Inferior parietal cortex (tissue), 1 donor: Measurements from ENCODE around the gene FRMPD1.

Experiments used
- DNase-seq: peaks from one replicate; pipeline ENCODE4 v3.0.0-alpha.2; 2016; ENCODE audit errors: extremely low spot score

The FRMPD1 gene

DNA sequence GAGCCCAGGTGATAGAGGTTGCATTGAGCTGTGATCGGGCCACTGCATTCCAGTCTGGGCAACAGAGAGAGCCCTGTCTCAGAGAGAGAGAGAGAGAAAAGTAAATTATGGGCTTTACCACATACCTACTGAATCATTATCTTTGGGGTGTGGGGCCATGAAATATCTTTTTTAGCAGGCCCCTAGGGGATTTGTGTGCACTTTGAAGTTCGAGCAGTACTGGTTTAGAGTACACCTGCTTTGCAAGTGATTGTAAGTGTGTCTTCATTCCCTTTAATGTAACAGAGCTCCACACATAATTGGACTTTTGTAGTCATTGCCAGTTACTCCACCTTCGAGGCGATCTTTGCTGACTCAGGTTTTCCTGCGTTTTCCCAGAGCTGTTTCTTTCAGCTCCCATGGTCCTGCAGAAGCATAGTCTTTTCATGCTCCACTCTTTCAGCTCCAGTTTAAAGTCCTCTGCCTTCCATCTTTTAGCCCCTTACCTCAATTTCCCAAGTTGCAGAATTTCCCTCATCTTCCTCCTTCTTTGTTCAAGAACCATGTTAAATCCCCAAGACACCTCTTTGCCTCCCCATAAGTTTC lies 24.0 kb upstream of the FRMPD1 start:
- no peak for DNase-seq

DNA sequence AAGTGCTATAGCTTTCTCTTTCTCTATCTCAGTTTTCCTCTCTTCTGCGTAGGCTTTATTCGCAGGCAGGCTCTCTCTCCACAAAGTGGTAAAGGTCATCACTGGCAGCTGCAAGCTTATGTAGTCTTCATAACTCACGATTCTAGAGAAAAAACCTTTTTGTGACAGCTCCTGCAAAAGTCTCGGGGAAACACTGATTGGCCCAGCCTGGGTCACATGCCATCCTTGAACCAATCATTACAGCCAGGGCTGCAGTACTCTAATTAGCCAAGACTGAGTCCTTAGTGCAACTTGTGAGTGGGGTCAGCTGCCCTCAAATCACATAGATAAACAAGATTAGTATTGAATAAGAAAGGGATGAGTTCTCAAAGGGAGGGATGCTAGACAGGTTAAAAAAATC lies 18.3 kb upstream of the FRMPD1 start:
- DNase-seq = no peak

DNA sequence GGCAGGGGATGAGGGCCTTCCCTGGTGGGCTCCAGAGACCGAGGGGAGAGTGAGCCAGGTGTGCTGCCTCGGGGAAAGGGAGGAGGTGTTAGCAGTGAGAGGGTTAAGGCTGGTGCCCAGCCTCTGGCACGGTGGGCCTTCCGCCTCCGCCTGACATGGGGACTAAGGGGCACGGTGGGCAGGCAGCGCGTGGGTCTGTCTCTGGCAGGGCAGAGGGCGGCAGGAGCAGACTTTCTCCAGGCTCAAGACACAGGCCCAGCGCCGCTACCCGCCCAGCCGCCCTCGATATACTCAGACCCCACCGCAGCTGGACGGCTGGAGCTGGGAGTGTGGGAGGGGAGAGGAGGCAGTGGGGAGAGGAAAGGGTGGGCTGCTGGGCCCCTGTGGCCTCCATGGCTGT lies 14.9 kb upstream of the FRMPD1 start:
- no peak for DNase-seq

DNA sequence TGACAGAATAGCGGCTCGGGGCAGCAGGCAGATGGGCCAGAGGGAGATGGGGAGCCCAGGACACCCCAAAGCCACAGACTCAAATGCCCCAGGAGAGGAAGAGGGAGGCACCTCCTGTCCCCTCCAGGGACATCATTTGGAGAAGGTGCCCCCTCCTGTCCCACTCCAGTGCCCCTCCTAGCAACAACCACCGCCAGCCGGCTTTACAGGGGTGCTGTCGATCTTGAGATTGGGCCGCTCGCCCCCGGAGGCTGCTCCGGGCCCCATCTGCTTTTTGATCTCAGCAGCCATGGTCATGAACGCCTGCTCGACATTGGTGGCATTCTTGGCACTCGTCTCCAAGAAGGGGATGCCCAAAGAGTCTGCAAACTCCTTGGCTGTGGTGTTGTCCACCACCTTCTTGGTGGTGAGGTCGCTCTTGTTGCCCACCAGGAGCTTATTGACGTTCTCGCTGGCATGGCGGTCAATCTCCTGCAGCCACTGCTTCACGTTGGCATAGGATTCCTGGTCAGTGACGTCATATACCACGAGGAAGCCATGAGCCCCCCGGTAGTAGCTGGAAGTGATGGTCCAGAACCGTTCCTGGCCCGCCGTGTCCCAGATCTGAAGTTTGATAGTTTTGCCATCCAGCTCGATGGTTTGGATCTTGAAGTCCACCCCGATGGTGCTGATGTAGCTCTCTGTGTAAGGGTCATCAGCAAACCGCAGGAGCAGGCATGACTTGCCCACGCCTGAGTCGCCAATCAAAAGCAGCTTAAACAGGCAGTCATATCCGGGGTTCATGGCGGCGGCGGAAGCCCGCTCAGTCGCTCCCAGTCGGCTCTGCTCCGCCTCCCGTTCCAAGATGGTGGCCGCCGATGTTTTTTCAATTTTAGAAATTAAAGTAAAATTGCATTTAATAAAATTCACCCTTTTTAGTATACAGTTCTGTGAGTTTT lies 14.0 kb upstream of the FRMPD1 start:
- DNase-seq = no peak

DNA sequence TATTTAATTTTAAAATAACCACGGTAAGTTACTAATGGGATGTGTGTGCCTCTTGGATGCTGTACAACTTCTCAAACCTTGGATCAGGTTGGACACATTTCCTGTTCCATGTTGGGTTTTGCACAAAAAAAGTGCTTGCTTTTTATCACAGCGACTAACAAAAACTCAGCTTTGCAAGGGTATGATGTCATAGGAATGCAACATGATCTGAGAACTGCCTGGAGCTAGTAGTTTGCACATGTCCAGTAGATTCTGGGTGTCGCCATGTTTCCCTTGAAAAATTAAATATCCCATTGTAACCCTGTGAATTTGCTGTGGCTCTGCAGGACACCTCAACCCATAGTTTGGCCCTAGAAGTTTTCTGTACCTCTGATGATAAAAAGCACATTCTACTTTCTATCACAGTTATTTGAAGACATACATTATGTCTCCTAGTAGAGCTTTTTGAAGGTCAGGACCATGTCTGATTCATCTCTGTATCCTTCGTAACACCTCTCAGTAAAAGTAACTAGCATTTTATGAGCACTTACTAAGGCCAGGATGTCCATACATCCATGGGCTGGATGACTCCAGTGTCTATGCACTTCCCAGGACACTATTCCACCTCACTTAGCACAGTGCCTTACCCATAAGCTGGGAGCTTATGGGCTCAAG lies 11.5 kb upstream of the FRMPD1 start:
- DNase-seq = no peak

DNA sequence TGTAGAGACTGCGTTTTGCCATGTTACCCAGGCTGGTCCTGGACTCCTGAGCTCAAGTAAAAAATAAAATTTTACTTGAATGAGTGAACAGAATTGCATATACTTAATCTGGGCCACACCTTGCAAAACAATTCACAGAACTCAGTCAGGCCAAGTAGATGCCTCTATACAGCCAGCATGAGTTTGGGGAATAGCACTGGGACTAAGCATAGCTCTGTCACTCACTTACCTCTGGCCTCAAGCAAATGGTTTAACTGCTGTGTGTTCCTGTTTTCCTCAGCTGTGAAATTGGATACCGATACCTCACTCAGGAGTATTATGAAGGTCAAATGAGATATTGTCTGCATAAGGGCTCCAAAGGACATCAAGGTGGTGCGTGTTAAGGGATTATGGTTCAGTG lies 10.9 kb upstream of the FRMPD1 start:
- no peak for DNase-seq

DNA sequence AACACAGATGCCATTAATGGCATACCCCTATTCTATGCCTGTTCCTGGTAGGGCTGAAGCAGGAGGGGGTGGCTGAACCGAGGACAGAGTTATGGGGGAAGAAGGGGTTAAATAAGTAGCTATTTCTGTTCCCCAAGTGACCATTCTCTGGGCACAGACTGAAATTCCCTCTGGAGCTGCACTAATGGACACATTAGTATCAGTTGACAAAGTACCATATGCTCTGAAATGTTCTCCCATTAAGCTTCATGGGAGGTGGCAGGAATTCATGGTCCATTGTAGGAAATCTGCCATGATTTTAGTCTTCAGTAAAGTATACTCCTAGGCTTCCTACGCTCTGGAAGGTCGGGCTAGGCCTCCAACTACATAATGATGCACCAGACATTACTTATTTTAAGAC lies 10.5 kb upstream of the FRMPD1 start:
- no peak for DNase-seq

DNA sequence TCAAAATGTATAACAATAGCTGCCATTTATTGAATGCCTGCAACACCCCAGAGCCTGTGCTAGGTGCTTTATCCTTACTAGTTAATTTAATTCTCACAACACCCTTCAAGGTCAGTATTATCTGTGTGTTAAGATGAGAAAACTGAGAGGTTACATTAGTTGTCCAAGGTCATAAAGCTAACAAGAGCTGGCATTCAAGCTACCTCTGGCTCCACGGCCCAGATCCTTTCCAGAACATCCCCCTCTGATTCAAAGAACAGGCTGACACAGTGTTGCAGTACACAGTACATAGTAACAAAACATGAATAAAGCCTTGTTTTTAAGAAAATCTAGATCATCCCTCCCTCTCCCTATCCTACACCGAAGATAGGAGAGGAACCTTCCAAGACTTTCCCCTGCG lies 9.4 kb upstream of the FRMPD1 start:
- no peak for DNase-seq

DNA sequence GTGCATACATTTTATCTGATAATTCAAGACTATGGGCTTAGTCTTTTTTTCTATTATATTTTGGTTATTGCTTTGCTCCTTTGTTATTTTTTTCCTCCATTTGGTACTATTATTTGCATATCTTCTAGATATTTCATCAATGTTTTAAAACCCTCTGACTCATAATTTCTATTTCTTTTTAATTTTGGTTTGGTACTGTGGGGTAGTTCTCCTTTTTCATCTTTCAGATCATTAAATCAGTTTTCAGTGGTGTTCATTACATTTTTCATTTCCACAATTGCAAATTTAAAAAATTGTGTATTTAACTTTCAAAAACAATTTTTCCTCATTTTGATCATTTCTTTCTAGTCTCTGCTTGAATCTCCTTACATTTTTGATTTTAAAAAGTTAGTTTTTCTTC lies 7.5 kb upstream of the FRMPD1 start:
- DNase-seq = no peak

DNA sequence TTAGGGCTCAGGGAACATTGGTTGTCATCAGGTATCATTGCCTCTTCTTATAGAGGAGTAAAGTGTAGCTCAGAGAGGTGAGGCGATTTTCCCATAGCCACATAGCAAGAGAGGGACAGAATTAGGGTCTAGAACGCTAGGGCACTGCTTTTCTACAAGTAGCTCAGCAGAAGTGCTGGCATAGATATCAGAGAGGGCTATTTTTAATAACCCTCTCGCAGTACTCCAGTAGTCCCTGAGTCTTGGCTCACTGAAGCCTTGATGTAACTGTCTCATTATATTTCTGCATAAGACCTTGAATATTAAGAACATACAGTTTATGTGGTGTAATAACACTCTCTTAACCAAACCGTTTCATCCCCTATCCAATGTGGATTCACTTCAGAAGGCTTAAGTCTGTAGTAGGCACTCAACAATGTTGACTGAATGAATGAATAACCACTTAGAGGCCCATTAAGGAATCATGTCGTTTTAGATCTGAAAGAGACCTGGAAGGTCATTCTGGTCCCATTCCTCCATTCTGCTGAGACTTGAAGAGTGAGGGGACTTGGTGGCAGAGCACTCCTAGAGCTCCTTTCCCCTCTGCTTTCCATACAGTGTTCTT lies 4.7 kb upstream of the FRMPD1 start:
- DNase-seq = no peak

DNA sequence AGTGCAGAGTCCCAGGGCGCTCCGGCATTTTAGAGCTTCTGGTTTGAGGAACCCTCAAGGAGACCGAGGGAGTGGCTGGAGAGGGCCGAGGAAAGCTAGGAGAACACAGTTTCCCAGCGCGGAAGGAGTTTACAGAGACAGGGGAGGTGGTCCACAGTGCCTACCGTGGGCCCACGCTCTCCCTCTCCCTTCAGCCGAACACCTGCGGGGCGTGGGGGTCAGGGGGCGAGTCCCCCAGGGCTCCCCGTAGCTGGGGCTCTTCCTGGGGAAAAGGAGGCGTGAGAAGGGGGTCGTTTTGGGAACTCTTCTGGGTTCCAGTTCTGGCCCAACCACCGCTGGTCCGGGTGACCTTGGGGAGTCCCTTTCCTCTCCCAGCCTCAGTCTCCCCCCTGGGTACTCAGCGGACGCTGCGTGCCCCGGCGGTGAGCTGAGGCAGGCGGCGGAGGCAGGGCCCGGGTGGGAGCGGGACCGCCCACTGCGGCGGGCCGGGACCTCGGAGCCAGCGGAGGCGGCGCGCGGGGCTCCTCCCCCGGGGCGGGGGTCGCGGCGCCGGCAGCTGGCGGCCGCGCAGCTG lies 368 bp upstream of the FRMPD1 start:
- DNase-seq = no peak

DNA sequence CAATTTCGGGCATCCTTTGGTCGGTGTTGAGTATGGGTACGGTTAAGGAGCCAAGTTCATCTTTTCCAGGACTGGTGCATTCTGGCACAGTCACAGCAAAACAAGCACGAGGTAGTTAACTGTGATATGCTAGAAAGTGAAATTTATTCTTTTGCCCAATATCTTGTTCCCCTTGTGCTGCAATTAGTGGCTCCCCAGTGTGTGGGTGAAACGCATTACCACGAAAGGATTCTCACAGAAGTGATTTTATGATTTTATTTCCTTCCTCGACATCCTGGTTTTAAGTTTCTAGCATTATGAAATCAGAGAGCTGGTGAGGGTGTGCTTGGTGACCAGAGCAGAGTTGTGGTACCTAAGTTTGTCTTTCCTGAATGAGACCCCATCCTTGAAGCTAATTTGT lies 1.5 kb downstream of the FRMPD1 start:
- DNase-seq = no peak

DNA sequence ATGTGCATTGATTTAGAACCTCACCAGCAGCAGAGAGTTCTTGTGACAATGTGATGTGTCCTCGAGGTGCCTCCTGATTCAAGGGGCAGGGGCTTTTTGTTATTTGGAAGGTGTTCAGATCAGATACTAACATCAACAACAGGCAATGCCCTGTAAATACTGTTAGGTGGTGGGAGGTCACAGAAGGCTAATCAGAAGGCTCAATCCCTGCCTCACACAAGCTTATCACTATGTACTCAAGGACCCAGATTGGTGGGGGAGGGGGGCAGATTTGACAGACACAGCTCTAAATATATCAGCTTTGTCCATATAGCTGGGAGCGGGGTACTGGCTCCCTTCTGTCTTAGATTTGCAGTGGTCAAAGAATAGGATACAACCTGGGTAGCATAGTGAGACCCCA lies 2.6 kb downstream of the FRMPD1 start:
- no peak for DNase-seq

DNA sequence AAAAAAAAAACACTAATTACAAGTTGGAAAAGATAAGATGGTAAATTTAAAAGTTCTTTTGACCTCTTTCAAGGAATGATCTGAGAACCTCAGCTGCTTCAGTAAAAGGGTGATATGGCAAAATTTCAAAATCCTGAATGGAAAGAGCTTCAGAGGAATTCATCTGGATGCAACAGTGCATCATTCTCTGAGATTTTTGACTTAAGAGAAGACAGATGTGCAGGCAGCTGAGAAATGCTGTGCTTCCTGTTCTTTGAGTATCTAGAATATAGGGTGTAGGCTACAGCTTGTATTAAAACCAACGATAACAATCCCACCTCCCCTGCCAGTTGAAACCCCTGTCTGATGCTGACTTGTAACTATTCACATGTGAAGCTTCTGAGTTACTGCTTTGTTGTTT lies 6.2 kb downstream of the FRMPD1 start:
- DNase-seq = no peak

DNA sequence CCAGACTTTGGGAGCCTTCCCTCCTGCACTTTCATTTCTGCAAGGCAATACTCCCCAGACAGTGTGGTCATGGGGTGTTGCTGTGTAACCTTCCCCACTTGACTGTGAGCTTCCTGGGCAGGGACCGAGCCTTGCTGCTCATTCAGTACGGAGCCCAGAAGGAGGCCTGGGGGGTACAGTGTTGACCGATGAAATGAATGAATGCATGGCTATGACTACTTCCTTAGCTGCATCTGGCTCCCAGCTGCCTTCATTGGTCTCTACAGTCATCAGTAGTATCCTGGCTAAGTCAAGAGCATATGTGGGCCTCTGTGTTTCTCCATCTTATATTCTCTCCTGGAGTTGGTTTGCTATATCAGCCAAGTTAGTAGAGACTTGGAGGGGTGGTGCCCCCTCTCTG lies 9.9 kb downstream of the FRMPD1 start:
- DNase-seq = no peak

DNA sequence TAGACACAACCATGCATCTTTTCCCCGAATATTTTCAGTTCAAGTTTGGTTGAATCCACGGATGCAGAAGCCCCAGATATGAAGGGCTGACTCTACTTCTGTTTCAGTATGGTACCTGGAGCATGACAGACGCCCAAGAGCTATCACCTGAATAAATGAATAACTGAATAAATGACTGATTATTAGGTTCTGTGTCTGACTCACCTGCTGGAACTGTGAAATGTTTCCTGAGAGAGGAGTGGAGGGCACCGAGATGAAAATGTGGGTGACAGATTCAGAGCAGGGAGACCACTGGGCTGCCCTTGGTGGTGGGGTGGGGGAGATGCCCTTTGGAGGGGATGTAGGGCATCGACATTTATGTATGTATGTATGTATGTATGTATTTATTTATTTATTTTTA lies 13.2 kb downstream of the FRMPD1 start:
- no peak for DNase-seq

DNA sequence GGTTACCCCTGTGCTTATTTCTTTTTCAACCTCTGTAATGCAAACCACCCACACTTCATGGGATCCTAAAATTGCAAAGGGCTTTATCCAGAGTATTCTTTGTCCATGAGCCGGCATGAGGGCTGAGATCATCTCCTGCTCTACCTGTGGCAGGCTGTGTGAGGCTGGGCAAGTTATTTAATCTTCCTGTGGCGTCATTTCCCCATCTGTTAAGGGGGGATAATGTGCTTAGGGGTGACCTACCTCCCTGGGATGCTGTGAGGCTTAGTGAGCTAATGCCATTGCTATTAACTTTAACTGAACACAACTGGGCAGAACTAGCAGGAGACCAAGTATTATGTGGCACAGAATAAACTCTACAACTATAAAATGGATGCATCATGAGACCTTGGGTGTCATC lies 17.0 kb downstream of the FRMPD1 start:
- no peak for DNase-seq

DNA sequence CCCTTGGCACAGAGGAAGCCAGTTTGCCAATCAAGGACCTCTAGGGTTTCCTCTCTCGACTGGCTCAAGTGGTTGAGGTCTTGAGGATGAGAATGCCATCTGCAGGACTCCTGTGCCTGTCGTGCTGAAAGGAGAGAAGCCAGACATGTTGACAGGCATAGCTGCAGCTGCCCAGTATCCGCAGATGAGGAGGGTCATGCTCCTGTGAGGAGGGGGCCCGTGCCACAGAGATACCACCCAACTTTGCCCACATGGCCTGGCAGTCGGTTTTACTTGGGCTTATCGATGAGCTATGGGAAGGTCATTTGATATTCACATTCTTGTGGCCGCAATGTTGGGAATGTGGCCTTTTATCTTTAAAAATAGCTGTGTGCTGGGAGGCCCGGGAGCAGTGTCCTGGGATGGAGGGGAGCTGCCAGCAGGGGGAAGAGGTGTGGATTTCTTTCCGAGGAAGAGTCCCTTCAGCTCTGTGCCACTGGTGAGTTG lies 17.4 kb downstream of the FRMPD1 start:
- no peak for DNase-seq

DNA sequence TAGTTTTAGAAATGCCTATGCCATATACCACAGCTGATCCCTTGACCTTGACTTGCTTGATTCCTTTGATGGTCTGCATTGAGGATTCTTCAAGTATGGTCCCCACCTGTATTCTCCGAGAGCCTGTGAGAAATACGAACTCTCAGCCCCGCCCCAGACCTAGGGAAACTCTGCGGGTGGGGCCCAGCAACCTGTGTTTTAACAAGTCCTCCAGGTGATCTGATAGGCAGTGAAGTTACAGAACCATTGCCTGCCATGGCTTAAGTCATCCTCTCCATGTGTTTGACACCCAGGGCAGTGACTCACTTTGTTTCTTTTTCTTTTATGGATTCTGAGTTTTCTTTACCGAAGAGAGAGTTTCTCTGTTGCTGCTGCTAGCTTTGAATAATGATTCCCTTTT lies 18.5 kb downstream of the FRMPD1 start:
- DNase-seq = no peak

DNA sequence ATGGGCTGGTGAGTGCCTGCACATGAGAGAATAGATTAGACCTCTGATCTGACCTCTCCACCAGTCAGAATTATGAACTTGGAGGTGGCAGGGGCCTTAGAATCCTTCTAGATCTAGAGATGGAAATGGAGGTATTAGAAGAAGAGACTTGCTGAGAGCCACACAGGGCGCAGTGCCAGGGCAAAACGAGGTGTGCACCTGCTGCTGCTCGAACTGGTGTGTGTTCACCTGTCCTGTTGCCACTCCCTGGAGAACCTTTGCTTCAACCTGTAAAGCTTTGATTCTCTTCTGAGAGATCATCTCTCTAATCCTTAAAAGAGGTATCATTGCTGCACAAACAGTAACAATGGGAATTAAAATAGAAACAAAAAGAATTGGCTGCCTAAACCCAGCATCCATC lies 24.9 kb downstream of the FRMPD1 start:
- no peak for DNase-seq

DNA sequence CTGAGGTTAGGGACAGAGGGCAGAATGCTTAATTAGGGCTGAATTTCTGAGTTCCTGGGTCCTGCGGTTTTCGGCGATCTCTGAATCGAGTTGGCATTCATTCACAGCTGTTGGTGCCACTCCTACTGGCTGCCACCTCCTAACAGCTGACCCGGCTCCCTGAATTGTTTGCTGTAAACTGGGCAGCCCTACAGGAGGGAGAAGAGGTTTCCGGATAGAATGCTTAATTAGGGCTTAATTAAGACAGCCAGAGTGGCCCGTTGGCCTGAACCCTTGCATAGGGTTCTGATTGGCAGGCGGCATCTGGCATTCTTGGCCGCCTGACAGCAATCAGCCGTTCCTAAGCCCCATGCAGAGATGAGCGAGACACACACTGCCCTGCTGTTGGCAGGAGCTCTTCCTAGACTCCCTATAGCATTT lies 25.7 kb downstream of the FRMPD1 start:
- DNase-seq = peak; percentile 58

DNA sequence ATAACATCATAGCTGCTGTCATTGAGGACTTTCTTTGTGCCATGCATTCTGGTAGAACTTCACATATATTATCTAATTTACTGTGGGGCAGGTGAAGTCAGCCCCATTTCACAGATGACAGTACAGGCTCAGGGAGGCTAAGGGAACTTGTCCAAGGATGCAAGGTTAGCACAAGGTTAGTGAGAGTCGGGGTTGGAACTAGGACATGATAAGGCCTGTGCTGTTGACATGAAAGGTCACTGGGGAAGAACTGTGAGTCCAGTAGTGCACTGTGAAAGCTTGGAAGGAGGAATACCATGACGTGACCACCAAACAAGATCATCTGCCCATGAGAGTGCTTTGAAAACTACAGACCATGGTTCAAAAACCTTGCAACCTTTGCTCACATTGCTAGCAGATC lies 26.7 kb downstream of the FRMPD1 start:
- no peak for DNase-seq
